ENCODE data around the gene SEMA5A. TPM values are rescaled to one million over a fixed set of nuclear protein-coding genes. Genes with fewer than 3 reads are reported as not detected.

Gene SEMA5A
- total and polyA plus RNA-seq, 2 donors = 4.2 to 78.6 TPM

DNA sequence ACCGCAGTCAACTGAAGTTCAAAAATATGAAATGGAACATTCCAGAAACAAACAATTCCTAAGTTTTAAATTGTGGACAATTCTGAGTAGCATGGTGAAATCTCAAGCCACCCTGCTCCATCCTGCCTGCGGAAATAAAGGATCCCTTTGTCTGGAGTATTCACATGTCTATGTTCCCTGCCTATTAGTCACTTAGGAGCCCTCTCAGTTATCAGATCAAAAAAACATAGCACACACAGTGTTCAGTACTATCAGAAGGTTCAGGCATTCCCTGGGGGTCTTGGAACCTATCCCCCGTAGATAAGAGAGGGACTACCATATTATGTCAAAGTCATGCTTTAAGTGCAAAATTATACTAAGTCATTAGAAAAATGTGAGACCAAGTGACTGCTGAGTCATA lies 300.8 kb downstream of the SEMA5A start:
- Histone ChIP-seq H3K27ac (ENCODE audit: low read depth) (no peak overlapping the region), H3K4me1 (ENCODE audit: insufficient read depth) (peaks cover 1% of the 10 kb centered on the region), H3K36me3 (ENCODE audit: insufficient read depth) (no peaks in the 10 kb centered on the region), H3K4me3 (ENCODE audit: low read depth, low read length) (no peak overlapping the region)
- 91% methylated on average over 3 of the region's 3 CpGs for WGBS
- no peak for DNase-seq (ENCODE audit: extremely low spot score)

DNA sequence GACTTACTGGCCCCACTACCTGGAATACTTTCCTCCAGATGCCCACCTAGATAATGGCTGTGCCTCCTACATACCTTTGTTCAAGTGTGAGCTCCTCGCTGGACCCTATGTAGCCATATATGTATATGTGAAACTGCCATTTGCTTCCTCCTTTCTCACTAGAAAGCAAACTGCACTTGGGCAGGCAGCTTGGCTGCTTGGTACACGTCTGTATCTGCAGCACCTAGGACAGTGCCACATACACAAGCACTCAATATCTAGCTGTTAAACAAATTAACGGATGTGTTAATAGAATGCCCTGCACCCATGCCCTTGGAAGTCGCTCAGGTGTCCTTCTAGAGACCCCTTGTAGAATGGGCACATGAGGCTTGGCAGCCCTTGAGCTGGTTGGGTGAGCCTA lies 301.5 kb downstream of the SEMA5A start:
- Histone ChIP-seq H3K4me3 (ENCODE audit: low read depth, low read length) (no peak overlapping the region), H3K27ac (ENCODE audit: low read depth) (no peak overlapping the region), H3K4me1 (ENCODE audit: insufficient read depth) (peaks cover 1% of the 10 kb centered on the region), H3K36me3 (ENCODE audit: insufficient read depth) (no peaks in the 10 kb centered on the region)
- WGBS = 85% methylated on average over 4 of the region's 4 CpGs
- DNase-seq (ENCODE audit: extremely low spot score) = no peak

DNA sequence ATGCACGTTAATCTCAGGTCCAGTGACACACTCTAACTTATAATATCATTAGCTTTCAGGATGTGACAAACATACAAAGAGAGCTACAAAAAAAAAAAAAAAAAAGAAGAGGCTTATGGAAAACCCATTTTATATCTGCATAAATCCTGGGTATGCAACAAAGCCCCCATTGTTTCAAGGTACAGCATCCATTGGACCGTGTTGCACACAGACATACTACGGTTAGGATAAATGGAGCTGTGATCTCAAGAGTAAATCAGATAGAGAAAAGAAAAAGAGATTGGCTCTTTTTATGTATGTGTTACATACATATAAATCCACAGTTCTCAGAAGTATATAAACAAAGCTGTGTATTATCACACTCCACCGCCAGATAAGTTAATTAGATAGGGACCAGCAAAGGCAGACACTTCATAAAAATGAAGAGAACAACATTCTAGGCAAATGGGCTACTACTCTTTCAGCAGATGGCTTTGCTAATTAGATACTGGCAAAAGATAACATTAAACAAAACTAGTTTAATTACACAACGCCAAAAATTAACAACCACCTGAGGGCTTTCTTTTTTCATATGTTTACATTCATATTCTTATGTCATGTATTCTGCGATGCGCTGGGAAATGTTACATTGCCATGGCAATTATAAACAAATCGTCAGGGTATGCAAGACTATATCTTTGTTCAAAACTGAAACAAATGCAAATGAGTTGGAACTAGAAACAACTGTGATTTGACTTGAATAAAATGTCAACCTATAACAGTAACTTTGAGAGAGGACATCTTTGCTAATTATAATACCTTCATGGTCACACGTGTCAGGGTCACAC lies 304.2 kb downstream of the SEMA5A start:
- Histone ChIP-seq H3K27ac (ENCODE audit: low read depth) (no peak overlapping the region), H3K4me1 (ENCODE audit: insufficient read depth) (no peaks in the 10 kb centered on the region), H3K4me3 (ENCODE audit: low read depth, low read length) (no peak overlapping the region), H3K36me3 (ENCODE audit: insufficient read depth) (no peaks in the 10 kb centered on the region)
- 70% methylated on average over 9 of the region's 9 CpGs for whole genome bisulfite sequencing
- no peak for DNase-seq (ENCODE audit: extremely low spot score)

DNA sequence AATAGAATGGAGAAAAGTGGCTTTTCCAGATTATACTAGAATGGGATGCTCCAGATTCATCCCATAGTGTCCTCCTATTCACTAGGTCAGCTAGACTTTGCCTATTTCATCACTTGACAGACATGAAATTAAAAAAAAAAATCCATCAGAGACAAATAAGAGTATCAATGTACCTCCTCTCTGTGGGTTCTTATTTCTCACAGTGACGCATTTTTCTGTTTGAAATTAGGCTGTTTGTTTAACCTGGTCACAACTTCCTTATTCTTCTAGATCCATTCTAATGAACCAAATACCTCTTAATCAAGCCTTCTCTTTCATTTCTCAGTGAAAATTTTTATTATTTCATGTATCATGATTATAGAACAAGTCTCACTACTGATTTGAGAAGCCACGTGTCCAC lies 305.4 kb downstream of the SEMA5A start:
- Histone ChIP-seq H3K4me3 (ENCODE audit: low read depth, low read length) (no peak overlapping the region), H3K27ac (ENCODE audit: low read depth) (no peak overlapping the region), H3K36me3 (ENCODE audit: insufficient read depth) (no peaks in the 10 kb centered on the region), H3K4me1 (ENCODE audit: insufficient read depth) (no peaks in the 10 kb centered on the region)
- 85% methylated on average over 2 of the region's 2 CpGs for WGBS
- no peak for DNase-seq (ENCODE audit: extremely low spot score)

DNA sequence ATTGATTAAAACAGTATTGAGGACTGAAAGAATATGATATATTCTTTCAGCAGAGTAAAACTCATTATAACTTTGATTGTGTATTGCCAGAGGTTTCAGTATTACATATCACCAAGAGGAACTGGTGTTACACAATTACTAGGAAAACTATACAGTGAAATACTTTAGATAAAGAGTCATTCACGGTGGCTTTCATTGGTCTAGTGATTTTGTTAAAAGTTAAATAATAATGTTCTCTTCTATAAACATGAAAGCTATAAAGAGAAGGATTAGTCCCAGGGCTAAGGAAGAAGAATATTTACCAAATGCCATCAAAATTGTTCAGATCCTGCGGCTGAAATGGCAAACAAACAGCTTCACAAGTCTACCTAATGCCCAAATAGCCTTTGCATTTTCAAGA lies 306.2 kb downstream of the SEMA5A start:
- no peaks in the 10 kb centered on the region for H3K36me3 ChIP-seq (ENCODE audit: insufficient read depth)
- no peak overlapping the region for H3K4me3 ChIP-seq (ENCODE audit: low read depth, low read length)
- DNase-seq (ENCODE audit: extremely low spot score) = no peak
- H3K4me1 ChIP-seq (ENCODE audit: insufficient read depth) = no peaks in the 10 kb centered on the region
- WGBS = 36% methylated on average over 2 of the region's 2 CpGs
- no peak overlapping the region for H3K27ac ChIP-seq (ENCODE audit: low read depth)

DNA sequence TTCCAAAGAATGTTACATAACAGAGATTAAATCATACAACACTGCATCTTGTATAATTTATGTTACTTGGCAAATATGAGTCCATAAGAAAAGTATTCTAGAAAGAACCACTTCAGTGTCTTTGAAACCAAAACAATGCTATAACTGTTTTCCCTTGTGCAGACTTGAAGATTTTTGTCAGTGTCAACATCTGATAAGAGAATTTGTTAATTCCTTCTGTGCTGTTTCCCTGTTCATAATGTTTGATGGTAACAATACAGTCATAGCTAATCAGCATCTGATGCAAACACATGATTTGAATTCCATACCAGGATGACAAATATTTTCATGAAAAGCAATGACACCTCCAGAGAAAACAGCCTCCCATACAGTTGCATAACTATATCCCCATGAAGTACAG lies 306.8 kb downstream of the SEMA5A start:
- H3K36me3 ChIP-seq (ENCODE audit: insufficient read depth) = no peaks in the 10 kb centered on the region
- DNase-seq (ENCODE audit: extremely low spot score) = no peak
- H3K4me3 ChIP-seq (ENCODE audit: low read depth, low read length) = no peak overlapping the region

DNA sequence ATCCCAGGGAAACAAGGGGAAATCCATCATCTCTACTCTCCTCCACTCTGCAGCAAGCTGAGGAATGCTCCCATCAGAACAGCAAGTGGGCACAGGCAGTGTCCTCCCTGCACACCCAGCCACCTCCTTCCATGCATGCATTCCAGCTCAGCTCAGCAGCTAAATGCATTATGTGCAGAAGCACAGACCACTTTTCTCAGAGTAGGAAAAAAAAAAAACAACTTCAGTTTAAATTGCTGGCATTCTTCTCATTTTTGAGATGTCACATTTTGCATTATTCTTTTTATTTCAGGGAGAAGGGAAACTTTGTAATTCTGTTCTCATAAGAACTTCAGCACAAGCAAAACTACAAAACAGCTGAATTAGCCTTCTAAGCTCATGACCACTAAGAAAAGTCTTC lies 312.2 kb downstream of the SEMA5A start:
- DNase-seq (ENCODE audit: extremely low spot score) = no peak
- Histone ChIP-seq H3K27ac (ENCODE audit: low read depth) (no peak overlapping the region), H3K4me3 (ENCODE audit: low read depth, low read length) (no peak overlapping the region), H3K4me1 (ENCODE audit: insufficient read depth) (no peaks in the 10 kb centered on the region), H3K36me3 (ENCODE audit: insufficient read depth) (no peaks in the 10 kb centered on the region)

More for the DNA sequence above, 306.8 kb downstream of the SEMA5A start:
- no peaks in the 10 kb centered on the region for H3K4me1 ChIP-seq (ENCODE audit: insufficient read depth)
- H3K27ac ChIP-seq (ENCODE audit: low read depth) = no peak overlapping the region

DNA sequence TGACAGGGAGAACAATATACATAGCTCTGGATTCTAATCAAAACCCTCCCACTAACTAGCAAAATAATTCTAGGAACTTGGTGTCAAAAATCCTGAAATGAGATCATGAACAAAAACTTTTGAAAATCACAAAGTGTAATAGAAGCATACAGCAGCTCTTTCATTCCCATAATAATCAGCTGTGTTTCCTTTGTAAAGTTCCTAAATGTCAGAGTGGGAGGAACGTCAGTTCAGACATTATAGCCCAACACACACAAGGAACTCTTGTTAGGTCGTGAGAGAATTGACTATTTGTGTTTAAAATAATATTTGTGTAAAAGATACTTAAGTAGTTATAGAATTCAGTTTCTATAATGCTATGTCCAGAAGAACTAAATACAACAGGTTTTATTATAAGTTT lies 312.8 kb downstream of the SEMA5A start:
- no peak overlapping the region for H3K27ac ChIP-seq (ENCODE audit: low read depth)
- no peak overlapping the region for H3K4me3 ChIP-seq (ENCODE audit: low read depth, low read length)
- no peaks in the 10 kb centered on the region for H3K4me1 ChIP-seq (ENCODE audit: insufficient read depth)
- WGBS = 67% methylated on average over 2 of the region's 2 CpGs
- no peaks in the 10 kb centered on the region for H3K36me3 ChIP-seq (ENCODE audit: insufficient read depth)
- no peak for DNase-seq (ENCODE audit: extremely low spot score)

DNA sequence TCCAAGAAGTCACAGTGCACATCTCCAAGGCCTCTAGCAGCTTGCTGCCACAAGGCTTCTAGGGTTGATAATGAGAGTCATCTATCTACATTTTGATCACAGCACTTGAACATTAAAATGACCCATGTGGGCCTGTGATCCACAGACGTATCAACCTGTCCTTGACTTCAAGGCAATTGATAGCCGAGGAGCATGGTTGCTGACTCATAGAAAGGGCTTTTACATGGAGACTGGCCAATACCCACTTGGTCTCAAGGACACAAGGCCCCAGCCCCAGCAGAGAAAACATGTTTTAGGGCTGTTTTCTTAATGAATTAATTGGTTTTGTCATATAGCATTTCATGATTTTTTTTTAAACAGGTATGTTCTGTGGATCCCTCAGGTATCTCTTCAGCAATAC lies 314.0 kb downstream of the SEMA5A start:
- DNase-seq (ENCODE audit: extremely low spot score) = no peak
- Histone ChIP-seq H3K27ac (ENCODE audit: low read depth) (no peak overlapping the region), H3K4me3 (ENCODE audit: low read depth, low read length) (no peak overlapping the region), H3K36me3 (ENCODE audit: insufficient read depth) (no peaks in the 10 kb centered on the region), H3K4me1 (ENCODE audit: insufficient read depth) (no peaks in the 10 kb centered on the region)
- 95% methylated on average over 2 of the region's 2 CpGs for whole genome bisulfite sequencing

DNA sequence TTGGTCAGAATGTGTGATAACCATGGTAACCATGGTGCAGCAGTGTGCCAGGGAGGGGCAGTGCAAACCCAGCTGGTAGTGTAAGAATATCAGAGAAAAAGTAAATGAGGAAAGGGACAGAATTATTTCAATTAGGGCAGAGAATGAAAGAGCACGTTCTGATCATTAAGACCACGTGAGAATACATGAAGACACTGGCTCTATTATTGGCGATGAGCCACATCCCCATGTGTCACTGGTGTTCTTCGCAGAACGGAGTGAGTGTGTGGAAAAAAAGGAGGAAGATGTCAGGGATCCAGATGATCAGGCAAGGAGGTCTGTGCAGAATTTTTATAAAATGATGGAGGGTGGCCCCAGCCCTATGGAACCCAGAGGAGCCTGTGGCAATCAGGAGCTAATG lies 315.5 kb downstream of the SEMA5A start:
- no peak for DNase-seq (ENCODE audit: extremely low spot score)
- H3K36me3 ChIP-seq (ENCODE audit: insufficient read depth) = no peaks in the 10 kb centered on the region
- H3K4me1 ChIP-seq (ENCODE audit: insufficient read depth) = no peaks in the 10 kb centered on the region
- H3K4me3 ChIP-seq (ENCODE audit: low read depth, low read length) = no peak overlapping the region
- no peak overlapping the region for H3K27ac ChIP-seq (ENCODE audit: low read depth)
- WGBS = 91% methylated on average over 5 of the region's 5 CpGs

DNA sequence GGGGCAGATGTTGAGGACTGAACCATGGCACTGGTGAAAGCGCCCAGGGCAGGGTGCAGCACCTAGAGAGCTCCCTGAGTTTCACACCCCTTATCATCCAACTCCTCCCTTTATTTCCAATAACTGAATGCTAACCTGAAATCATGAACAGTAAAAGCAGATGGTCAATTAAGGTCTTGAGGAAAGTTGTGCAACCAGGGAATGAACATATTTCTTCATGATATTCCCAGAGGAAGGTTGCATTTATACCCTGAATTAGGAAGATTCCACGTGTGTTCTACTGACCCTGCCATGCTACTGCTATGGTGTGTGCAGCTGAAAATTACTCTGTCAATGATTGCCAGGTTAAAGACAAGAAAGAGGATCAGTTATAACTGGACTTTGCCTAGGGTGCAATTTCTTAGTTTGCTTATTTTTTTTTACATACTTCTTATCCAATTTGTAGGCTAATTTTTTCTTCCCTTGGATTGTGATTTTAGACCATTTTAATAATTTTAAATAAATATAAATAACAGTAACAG lies 319.8 kb downstream of the SEMA5A start:
- no peaks in the 10 kb centered on the region for H3K4me1 ChIP-seq (ENCODE audit: insufficient read depth)
- DNase-seq (ENCODE audit: extremely low spot score) = no peak
- H3K27ac ChIP-seq (ENCODE audit: low read depth) = no peak overlapping the region
- WGBS = 90% methylated on average over 2 of the region's 2 CpGs
- H3K36me3 ChIP-seq (ENCODE audit: insufficient read depth) = no peaks in the 10 kb centered on the region
- no peak overlapping the region for H3K4me3 ChIP-seq (ENCODE audit: low read depth, low read length)

DNA sequence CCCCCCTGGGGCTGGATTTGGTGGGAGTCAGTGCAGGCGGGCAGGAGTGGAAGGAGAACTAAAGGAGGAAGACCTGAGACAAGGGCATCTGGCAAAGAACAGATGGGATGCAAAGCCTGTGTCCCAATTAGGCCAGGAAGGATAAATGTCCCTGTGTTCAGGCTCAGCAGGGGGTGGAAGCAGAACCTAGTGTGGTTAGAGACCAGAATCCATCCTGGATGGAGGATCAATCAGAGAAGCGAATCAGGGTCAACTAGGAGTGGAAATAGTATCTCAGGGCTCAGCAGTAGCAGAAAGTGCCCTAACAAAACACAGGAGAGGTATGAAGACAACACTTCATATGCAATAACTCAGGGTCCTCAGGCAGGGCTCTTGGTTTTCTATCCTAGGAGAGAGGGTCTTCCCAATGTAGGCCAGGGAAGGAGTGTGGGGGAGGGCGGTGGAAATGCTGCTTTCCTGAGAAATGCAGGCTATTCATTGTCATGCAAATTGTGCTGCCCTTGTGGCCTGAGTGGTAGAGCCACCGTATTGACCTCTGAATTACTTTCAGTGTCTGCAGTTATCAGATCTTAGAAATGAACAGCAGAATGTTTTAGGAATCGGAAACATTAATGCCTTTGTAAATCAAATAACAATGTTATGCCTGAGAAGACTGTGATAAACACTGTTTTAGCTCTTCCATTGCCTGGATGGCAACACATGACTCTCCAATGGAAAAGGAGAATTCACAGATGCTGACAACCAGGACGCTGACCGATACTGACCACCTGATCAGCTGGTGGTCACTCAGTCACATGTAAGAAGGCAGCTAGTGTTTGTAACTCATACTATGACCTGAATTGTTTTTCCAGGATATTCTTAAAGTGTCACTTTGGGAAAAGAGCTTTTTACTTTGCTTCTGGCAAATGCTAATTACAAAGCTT lies 323.6 kb downstream of the SEMA5A start:
- no peaks in the 10 kb centered on the region for H3K36me3 ChIP-seq (ENCODE audit: insufficient read depth)
- no peak for DNase-seq (ENCODE audit: extremely low spot score)
- WGBS = 89% methylated on average over 7 of the region's 7 CpGs
- H3K4me1 ChIP-seq (ENCODE audit: insufficient read depth) = no peaks in the 10 kb centered on the region
- no peak overlapping the region for H3K4me3 ChIP-seq (ENCODE audit: low read depth, low read length)
- H3K27ac ChIP-seq (ENCODE audit: low read depth) = no peak overlapping the region

DNA sequence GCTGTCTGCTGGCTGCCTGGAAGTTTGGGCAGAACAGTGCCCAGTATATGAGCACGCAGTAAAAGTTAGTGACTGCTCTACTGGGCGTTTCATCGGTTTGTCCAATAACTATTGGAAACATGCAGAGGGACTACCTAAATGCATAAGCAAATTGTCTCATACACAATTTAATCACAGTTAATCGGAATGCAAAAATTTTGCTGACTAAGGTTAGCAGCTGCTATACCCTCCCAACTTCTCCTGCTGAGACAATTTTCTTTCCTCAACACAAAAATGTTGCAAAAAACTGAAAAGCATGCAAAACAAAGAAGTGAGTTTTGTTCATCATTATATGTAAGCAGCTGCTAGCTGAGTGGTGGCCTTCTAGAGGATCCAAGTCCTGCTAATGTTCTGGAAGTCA lies 327.5 kb downstream of the SEMA5A start:
- Histone ChIP-seq H3K36me3 (ENCODE audit: insufficient read depth) (no peaks in the 10 kb centered on the region), H3K4me3 (ENCODE audit: low read depth, low read length) (no peak overlapping the region), H3K4me1 (ENCODE audit: insufficient read depth) (no peaks in the 10 kb centered on the region), H3K27ac (ENCODE audit: low read depth) (no peak overlapping the region)
- 93% methylated on average over 4 of the region's 4 CpGs for WGBS
- DNase-seq (ENCODE audit: extremely low spot score) = no peak

DNA sequence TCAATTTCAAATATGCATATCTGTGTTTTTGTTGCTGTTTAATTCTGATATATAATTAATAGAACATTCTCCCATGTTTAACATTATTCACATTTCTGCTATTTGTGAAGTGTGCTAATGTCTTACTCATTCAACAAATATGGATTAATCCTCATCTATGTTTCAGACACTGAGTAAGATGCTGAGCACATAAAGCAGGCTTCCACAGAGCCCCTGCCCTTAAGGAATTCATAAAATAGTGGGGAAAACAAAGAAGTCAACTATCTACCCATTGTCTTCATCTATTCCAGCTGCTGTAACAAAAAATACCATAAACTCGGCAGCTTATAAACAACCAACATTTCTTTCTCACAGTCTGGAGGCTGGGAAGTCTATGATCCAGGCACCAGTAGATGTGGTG lies 333.3 kb downstream of the SEMA5A start:
- no peak for DNase-seq (ENCODE audit: extremely low spot score)
- Histone ChIP-seq H3K4me1 (ENCODE audit: insufficient read depth) (no peaks in the 10 kb centered on the region), H3K36me3 (ENCODE audit: insufficient read depth) (no peaks in the 10 kb centered on the region), H3K27ac (ENCODE audit: low read depth) (no peak overlapping the region), H3K4me3 (ENCODE audit: low read depth, low read length) (no peak overlapping the region)
- 79% methylated on average over 1 of the region's 1 CpG for WGBS
